ENCODE measurements around the gene ZBTB42.

Gene ZBTB42

GRCh38 chr14:104758981-104759969 lies 41.6 kb upstream of the ZBTB42 start (continued):
- no peak for TF ChIP-seq CTCF (tag by site-specific recombination; IDR thresholded peaks at IDR 0.05)
- no peak for TF ChIP-seq ZBTB10 (tag by site-specific recombination; IDR thresholded peaks at IDR 0.05)
- TF ChIP-seq SCRT2 (tag by site-specific recombination; IDR thresholded peaks at IDR 0.05) = no peak
- no peak for TF ChIP-seq PRDM6 (tag by site-specific recombination; IDR thresholded peaks at IDR 0.05)
- no peak for TF ChIP-seq ZFP3 (tag by site-specific recombination; IDR thresholded peaks at IDR 0.05; ENCODE audit: low read depth)
- no peak for TF ChIP-seq MYNN (tag by site-specific recombination; IDR thresholded peaks at IDR 0.05; ENCODE audit: borderline replicate concordance)

- POLR2A ChIA-PET = interaction anchor here (2.0 kb wide), 1 partner anchor 13 kb away, joined by 8 read pairs; the partner anchor contains the start of gene SIVA1
- CTCF ChIA-PET = interaction anchor here (0.6 to 3.2 kb wide), 4 partner anchors 11 to 96 kb away, joined by 3 to 17 read pairs (median 4); no protein-coding TSS in a partner anchor
- Histone ChIP-seq H3K27ac (ENCODE audit: extremely low read depth, low read depth, low read length) (no peak overlapping the region), H3K36me3 (ENCODE audit: control insufficient read depth in 2 of 2, insufficient read depth in 1 of 2, low read length in 2 of 2) (peaks cover 8 to 29% of the 10 kb centered on the region in 2 experiments; a peak in 2 of 3 replicates), H3K9me3 (ENCODE audit: control insufficient read depth, insufficient read depth, low read depth, low read length) (no peaks in the 10 kb centered on the region), H3K4me1 (ENCODE audit: control insufficient read depth, insufficient read depth, low read length) (peaks cover 4% of the 10 kb centered on the region; the same call in 1 of the 2 replicates), H3K4me3 (ENCODE audit: low read depth, low read length) (no peak overlapping the region)
- TF ChIP-seq SP7 (tag by site-specific recombination; IDR thresholded peaks at IDR 0.05) (no peak), KLF7 (tag by site-specific recombination; IDR thresholded peaks at IDR 0.05; ENCODE audit: borderline replicate concordance) (no peak), ZBTB6 (tag by site-specific recombination; IDR thresholded peaks at IDR 0.05) (no peak), SETDB1 (IDR thresholded peaks at IDR 0.05; ENCODE audit: insufficient read length, low read length) (no peak), ZNF16 (tag by site-specific recombination; IDR thresholded peaks at IDR 0.05; ENCODE audit: low read depth) (no peak)
Observed at GRCh38 chr14:104765517-104765916, 35.4 kb upstream of the ZBTB42 start.

- ChIA-PET POLR2A (interaction anchor here (2.0 kb wide), 1 partner anchor 13 kb away, joined by 8 read pairs; the partner anchor contains the start of gene SIVA1), CTCF (interaction anchor here (0.6 to 3.2 kb wide), 9 partner anchors 12 to 321 kb away, joined by 3 to 17 read pairs (median 3); no protein-coding TSS in a partner anchor)
- Histone ChIP-seq H3K4me1 (ENCODE audit: control insufficient read depth, insufficient read depth, low read length) (peaks cover 4% of the 10 kb centered on the region; the same call in 1 of the 2 replicates), H3K9me3 (ENCODE audit: control insufficient read depth, insufficient read depth, low read depth, low read length) (no peaks in the 10 kb centered on the region), H3K36me3 (ENCODE audit: control insufficient read depth in 2 of 2, insufficient read depth in 1 of 2, low read length in 2 of 2) (peaks cover 8 to 29% of the 10 kb centered on the region in 2 experiments; a peak in 2 of 3 replicates), H3K27ac (ENCODE audit: extremely low read depth, low read depth, low read length) (no peak overlapping the region), H3K4me3 (ENCODE audit: low read depth, low read length) (no peak overlapping the region)
- TF ChIP-seq BCL6B (tag by site-specific recombination; IDR thresholded peaks at IDR 0.05) (no peak), ZNF146 (tag by site-specific recombination; IDR thresholded peaks at IDR 0.05) (no peak), SETDB1 (IDR thresholded peaks at IDR 0.05; ENCODE audit: insufficient read length, low read length) (peak; percentile 65)
Observed at GRCh38 chr14:104766256-104766862, 34.5 kb upstream of the ZBTB42 start.

Measured in HEK293 (cell line).